Activated T-cell treated with anti-CD3 and anti-CD28 coated beads for 1 hour (primary cell): ENCODE data around the gene CIART.
"Not testable (repeated sequence)": the region's sequence is repeated elsewhere in the genome, so short reads cannot be mapped to it uniquely, and the experiment has no call there.

Experiments used
- DNase-seq: peaks from one replicate; pipeline ENCODE4 v3.0.0-alpha.2; 2020; ENCODE audit warnings: low read depth

The CIART gene

GRCh38 chr1:150309758-150310508, 27.6 kb downstream of the CIART start:
- no peak for DNase-seq

DNA sequence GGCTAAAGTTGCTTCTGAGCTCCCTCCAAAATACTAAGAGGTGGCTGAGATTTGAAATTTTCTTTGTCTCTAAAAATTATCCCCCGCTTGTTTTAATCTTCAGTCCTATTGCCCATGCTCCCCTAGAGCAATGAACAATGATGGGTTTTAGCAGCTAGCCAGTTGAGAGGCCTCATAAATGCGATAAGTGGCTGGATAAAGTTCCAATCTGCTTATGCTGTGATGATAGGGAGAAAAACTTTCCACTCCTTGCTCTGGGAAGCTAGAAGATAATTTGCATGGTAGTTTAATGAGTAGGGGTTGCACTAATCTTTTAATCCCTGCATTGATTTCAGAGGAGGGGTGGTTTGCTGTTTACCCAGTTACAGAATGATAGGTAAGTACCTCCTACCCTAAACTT, 29.4 kb downstream of the CIART start:
- no peak for DNase-seq

- not testable (repeated sequence) for DNase-seq
Measured at GRCh38 chr1:150314691-150315090, 32.3 kb downstream of the CIART start.

GRCh38 chr1:150320667-150320978, 38.3 kb downstream of the CIART start:
- no peak for DNase-seq

DNA sequence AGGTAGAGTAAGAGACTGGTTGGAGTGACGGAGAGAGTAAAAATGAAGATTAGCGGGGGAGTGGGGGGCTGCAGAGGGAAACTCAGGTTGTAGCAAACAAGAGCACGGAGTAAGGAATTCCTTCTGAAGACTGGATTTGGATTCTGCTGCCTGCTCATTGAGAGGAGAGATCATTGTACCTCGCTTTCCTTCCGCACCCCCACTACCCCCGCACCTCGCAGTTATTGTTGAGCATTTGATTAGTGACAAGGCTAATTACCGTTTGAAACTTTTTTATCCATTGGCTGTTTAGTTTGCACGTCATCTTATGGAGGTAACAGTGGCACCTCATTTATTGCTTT, 39.4 kb downstream of the CIART start:
- DNase-seq: no peak

DNA sequence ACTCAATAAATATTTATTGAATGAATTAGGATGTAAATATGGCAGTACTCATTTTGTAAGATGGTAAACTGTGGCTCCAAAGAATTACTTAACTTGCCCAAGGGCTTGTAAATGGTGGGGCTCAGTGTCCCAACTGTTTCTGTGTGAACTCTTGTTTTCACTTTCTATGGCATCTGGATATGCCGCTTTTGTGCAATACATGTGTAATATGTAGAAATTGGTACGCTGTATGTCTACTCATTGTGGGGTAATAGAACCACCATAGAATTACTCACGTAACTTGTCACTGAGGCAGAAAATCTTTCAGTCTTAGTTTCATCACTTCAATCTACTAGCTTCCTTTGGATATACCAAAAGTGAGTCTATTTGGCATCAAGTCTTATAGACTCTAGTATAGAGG, 40.0 kb downstream of the CIART start:
- DNase-seq: no peak

DNA sequence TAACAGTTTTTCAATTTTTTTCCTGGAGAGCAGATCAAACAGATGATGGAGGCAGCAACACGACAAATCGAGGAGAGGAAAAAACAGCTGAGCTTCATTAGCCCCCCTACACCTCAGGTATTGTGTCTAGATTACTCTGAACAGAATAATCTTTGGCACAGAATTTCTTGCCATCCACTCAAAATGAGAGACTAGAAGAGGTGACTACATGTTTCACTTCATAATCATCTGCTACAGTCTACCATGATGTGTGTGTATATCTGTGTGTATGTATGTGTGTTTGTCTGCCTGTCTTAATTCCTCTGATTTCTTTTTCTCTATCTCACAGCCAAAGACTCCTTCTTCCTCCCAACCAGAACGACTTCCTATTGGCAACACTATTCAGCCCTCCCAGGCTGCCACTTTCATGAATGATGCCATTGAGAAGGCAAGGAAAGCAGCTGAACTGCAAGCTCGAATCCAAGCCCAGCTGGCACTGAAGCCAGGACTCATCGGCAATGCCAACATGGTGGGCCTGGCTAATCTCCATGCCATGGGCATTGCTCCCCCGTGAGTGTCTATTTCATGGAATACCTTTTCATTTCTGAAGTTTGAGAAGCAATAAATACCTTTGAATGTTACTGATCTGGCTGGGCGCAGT, 50.4 kb downstream of the CIART start:
- DNase-seq: no peak
